ENCODE data around the gene TICRR.

TICRR gene

GRCh38 chr15:89646416-89647141, 71.3 kb downstream of the TICRR start:
- Histone ChIP-seq H3K9ac (ENCODE audit: low read depth, low read length) (no peak overlapping the region), H3K36me3 (ENCODE audit: insufficient read depth, low read length) (no peaks in the 10 kb centered on the region), H3K4me2 (ENCODE audit: insufficient read depth, low read length) (no peak overlapping the region), H3K79me2 (ENCODE audit: insufficient read depth, low read length) (no peaks in the 10 kb centered on the region), H3K27ac (ENCODE audit: low read length) (no peak overlapping the region), H3K27me3 (ENCODE audit: insufficient read depth, low read length, poor library complexity) (no peaks in the 10 kb centered on the region), H4K20me1 (ENCODE audit: insufficient read depth, low read length) (no peaks in the 10 kb centered on the region), H3K9me3 (ENCODE audit: insufficient read depth, low read length, severe bottlenecking) (no peaks in the 10 kb centered on the region), H3K4me3 (ENCODE audit: low read depth in 1 of 2, low read length in 2 of 2) (no peak overlapping the region), H2AFZ (ENCODE audit: low read depth, low read length) (no peak overlapping the region), H3K4me1 (ENCODE audit: insufficient read depth, low read length) (no peaks in the 10 kb centered on the region)
- no peak for TF ChIP-seq CTCF (IDR thresholded peaks at IDR 0.05; ENCODE audit: borderline replicate concordance, extremely low read depth, low read length, poor library complexity, severe bottlenecking)
- TF ChIP-seq EZH2 (IDR thresholded peaks at IDR 0.05; ENCODE audit: borderline replicate concordance, low read depth, low read length, severe bottlenecking) = no peak
- 0 out of 3 replicates have a peak, but pooled peaks have one; percentile 17 for ATAC-seq (ENCODE audit: insufficient read depth, low read depth)
- DNase-seq = no peak

GRCh38 chr15:89647191-89647851, 72.1 kb downstream of the TICRR start:
- H3K4me2 ChIP-seq (ENCODE audit: insufficient read depth, low read length) = no peak overlapping the region
- peak; percentile 78 for ATAC-seq (ENCODE audit: insufficient read depth, low read depth)

GRCh38 chr15:89648106-89649012, 73.1 kb downstream of the TICRR start:
- H3K79me2 ChIP-seq (ENCODE audit: insufficient read depth, low read length) = no peaks in the 10 kb centered on the region
- H3K4me1 ChIP-seq (ENCODE audit: insufficient read depth, low read length) = no peaks in the 10 kb centered on the region
- no peak overlapping the region for H3K4me3 ChIP-seq (ENCODE audit: low read depth in 1 of 2, low read length in 2 of 2)
- ATAC-seq (ENCODE audit: insufficient read depth, low read depth) = no peak
- no peaks in the 10 kb centered on the region for H4K20me1 ChIP-seq (ENCODE audit: insufficient read depth, low read length)
- DNase-seq = no peak
- no peaks in the 10 kb centered on the region for H3K27me3 ChIP-seq (ENCODE audit: insufficient read depth, low read length, poor library complexity)
- no peaks in the 10 kb centered on the region for H3K36me3 ChIP-seq (ENCODE audit: insufficient read depth, low read length)
- H3K27ac ChIP-seq (ENCODE audit: low read length) = no peak overlapping the region
- H3K9ac ChIP-seq (ENCODE audit: low read depth, low read length) = no peak overlapping the region
- no peaks in the 10 kb centered on the region for H3K9me3 ChIP-seq (ENCODE audit: insufficient read depth, low read length, severe bottlenecking)
- no peak overlapping the region for H3K4me2 ChIP-seq (ENCODE audit: insufficient read depth, low read length)
- no peak overlapping the region for H2AFZ ChIP-seq (ENCODE audit: low read depth, low read length)
- no peak for TF ChIP-seq EZH2 (IDR thresholded peaks at IDR 0.05; ENCODE audit: borderline replicate concordance, low read depth, low read length, severe bottlenecking)
- TF ChIP-seq CTCF (IDR thresholded peaks at IDR 0.05; ENCODE audit: borderline replicate concordance, extremely low read depth, low read length, poor library complexity, severe bottlenecking) = no peak

More at GRCh38 chr15:89647191-89647851, 72.1 kb downstream of the TICRR start:
- no peak for TF ChIP-seq EZH2 (IDR thresholded peaks at IDR 0.05; ENCODE audit: borderline replicate concordance, low read depth, low read length, severe bottlenecking)
- TF ChIP-seq CTCF (IDR thresholded peaks at IDR 0.05; ENCODE audit: borderline replicate concordance, extremely low read depth, low read length, poor library complexity, severe bottlenecking) = peak; percentile 67
- no peak overlapping the region for H3K4me3 ChIP-seq (ENCODE audit: low read depth in 1 of 2, low read length in 2 of 2)
- no peaks in the 10 kb centered on the region for H3K79me2 ChIP-seq (ENCODE audit: insufficient read depth, low read length)
- H3K36me3 ChIP-seq (ENCODE audit: insufficient read depth, low read length) = no peaks in the 10 kb centered on the region
- H3K9ac ChIP-seq (ENCODE audit: low read depth, low read length) = no peak overlapping the region
- H3K27ac ChIP-seq (ENCODE audit: low read length) = no peak overlapping the region
- no peak overlapping the region for H2AFZ ChIP-seq (ENCODE audit: low read depth, low read length)
- no peaks in the 10 kb centered on the region for H3K9me3 ChIP-seq (ENCODE audit: insufficient read depth, low read length, severe bottlenecking)
- peak; percentile 56 for DNase-seq
- no peaks in the 10 kb centered on the region for H3K4me1 ChIP-seq (ENCODE audit: insufficient read depth, low read length)
- H3K27me3 ChIP-seq (ENCODE audit: insufficient read depth, low read length, poor library complexity) = no peaks in the 10 kb centered on the region
- no peaks in the 10 kb centered on the region for H4K20me1 ChIP-seq (ENCODE audit: insufficient read depth, low read length)
